ENCODE measurements around the gene WDR64.

DNA sequence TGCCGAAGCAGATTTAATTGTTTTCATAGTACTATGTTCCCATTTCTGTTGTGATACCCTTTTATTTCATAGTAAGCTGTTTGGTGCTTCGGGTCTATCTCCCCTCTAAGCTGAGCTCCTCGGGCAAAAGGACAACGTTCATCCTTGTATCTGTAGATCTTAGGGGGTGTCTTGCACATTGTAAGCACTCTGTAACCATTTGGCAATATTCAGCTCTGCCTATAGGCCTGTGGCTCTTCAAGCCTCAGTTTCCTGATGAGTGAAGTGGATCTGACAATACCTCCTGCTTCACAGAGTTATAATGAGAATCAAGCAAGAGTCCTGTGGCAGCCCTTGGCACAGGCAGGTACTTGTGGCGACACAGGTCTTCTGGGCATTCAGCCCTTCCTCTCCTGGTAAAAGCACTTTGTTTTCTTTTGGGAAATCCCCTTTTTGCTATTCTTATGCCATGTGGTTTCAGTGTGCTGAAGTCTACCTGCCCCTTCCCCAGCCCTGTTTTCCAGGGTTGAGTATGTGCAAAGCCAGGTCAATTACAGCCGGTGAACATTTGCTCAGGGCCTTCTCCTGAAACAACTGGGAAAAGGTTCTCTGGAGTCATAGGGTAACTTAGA, 187.4 kb downstream of the WDR64 start:
- TF ChIP-seq, protein P1, sequence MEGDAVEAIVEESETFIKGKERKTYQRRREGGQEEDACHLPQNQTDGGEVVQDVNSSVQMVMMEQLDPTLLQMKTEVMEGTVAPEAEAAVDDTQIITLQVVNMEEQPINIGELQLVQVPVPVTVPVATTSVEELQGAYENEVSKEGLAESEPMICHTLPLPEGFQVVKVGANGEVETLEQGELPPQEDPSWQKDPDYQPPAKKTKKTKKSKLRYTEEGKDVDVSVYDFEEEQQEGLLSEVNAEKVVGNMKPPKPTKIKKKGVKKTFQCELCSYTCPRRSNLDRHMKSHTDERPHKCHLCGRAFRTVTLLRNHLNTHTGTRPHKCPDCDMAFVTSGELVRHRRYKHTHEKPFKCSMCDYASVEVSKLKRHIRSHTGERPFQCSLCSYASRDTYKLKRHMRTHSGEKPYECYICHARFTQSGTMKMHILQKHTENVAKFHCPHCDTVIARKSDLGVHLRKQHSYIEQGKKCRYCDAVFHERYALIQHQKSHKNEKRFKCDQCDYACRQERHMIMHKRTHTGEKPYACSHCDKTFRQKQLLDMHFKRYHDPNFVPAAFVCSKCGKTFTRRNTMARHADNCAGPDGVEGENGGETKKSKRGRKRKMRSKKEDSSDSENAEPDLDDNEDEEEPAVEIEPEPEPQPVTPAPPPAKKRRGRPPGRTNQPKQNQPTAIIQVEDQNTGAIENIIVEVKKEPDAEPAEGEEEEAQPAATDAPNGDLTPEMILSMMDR (conservative IDR thresholded peaks at IDR 0.05; ENCODE audit: low read depth, low read length): no peak
- TF ChIP-seq EZH2 (IDR thresholded peaks at IDR 0.05; ENCODE audit: low read length, unreplicated experiment) (no peak), EZH2phosphoT487 (IDR thresholded peaks at IDR 0.05; ENCODE audit: borderline replicate concordance, low read length) (no peak)
